Medulla oblongata (tissue), 1 donor: ENCODE data around the gene HOXA5.

Experiments
- DNase-seq: peaks from one replicate; pipeline ENCODE4 v3.0.0-alpha.2; 2015; ENCODE audit errors: extremely low spot score

The HOXA5 gene

GRCh38 chr7:27143023-27143949 lies at the start of gene HOXA5:
Gene HOXA5, minus strand, starts transcription at chr7:27143681. Its CDS starts 74 bp downstream, at chr7:27143607.
- peak; percentile 95 for DNase-seq

GRCh38 chr7:27192546-27193334 lies 49.3 kb upstream of the HOXA5 start:
- DNase-seq: no peak

- DNase-seq: no peak
Observed at GRCh38 chr7:27191833-27192545, 48.5 kb upstream of the HOXA5 start.

GRCh38 chr7:27191161-27191731 lies 47.8 kb upstream of the HOXA5 start:
- DNase-seq: no peak

GRCh38 chr7:27189997-27190748 lies 46.7 kb upstream of the HOXA5 start:
- DNase-seq: no peak

- no peak for DNase-seq
Observed at GRCh38 chr7:27189295-27189996, 46.0 kb upstream of the HOXA5 start.

GRCh38 chr7:27188386-27189294 lies 45.2 kb upstream of the HOXA5 start:
- no peak for DNase-seq

- no peak for DNase-seq
Observed at GRCh38 chr7:27187475-27188385, 44.2 kb upstream of the HOXA5 start.

- no peak for DNase-seq
Observed at GRCh38 chr7:27186668-27187474, 43.4 kb upstream of the HOXA5 start.

- DNase-seq: no peak
Observed at GRCh38 chr7:27185854-27186667, 42.6 kb upstream of the HOXA5 start.

GRCh38 chr7:27185013-27185853 lies 41.8 kb upstream of the HOXA5 start, which contains the start of gene HOXA11:
Gene HOXA11, minus strand, starts transcription at chr7:27185232. Its CDS starts 88 bp downstream, at chr7:27185144.
- no peak for DNase-seq

- no peak for DNase-seq
Observed at GRCh38 chr7:27184337-27185012, 41.0 kb upstream of the HOXA5 start.

- no peak for DNase-seq
Observed at GRCh38 chr7:27183682-27184336, 40.3 kb upstream of the HOXA5 start.
